HG02623 (cell line): Measurements from ENCODE around the gene CTNND1.

Source experiments
- ATAC-seq: cut with Tn5 transposase; IDR thresholded peaks from one replicate; pipeline ENCODE4 v1.9.1; 2021; ENCODE audit warnings: moderate library complexity; ENCODE audit not compliant: unreplicated experiment

The CTNND1 gene

GRCh38 chr11:57763568-57763967 is 2.0 kb downstream of the CTNND1 start:
- no peak for ATAC-seq

- no peak for ATAC-seq
These were observed 2.4 kb downstream of the CTNND1 start for GRCh38 chr11:57764021-57764420.

GRCh38 chr11:57764566-57764965 is 3.0 kb downstream of the CTNND1 start:
- no peak for ATAC-seq

- ATAC-seq: no peak
These were observed 3.4 kb downstream of the CTNND1 start for GRCh38 chr11:57764972-57765371.

GRCh38 chr11:57770793-57771192 is 9.2 kb downstream of the CTNND1 start:
- no peak for ATAC-seq

- no peak for ATAC-seq
These were observed 9.8 kb downstream of the CTNND1 start for GRCh38 chr11:57771365-57771764.

- no peak for ATAC-seq
These were observed 11.0 kb downstream of the CTNND1 start for GRCh38 chr11:57772562-57772961.

GRCh38 chr11:57773026-57773598 is 11.5 kb downstream of the CTNND1 start:
- no peak for ATAC-seq

- ATAC-seq: no peak
These were observed 13.9 kb downstream of the CTNND1 start for GRCh38 chr11:57775491-57775890.

GRCh38 chr11:57776031-57776521 is 14.5 kb downstream of the CTNND1 start:
- ATAC-seq: no peak

- no peak for ATAC-seq
These were observed 15.1 kb downstream of the CTNND1 start for GRCh38 chr11:57776577-57777210.

- no peak for ATAC-seq
These were observed 16.3 kb downstream of the CTNND1 start for GRCh38 chr11:57777969-57778317.

GRCh38 chr11:57778318-57779037 is 16.9 kb downstream of the CTNND1 start:
- no peak for ATAC-seq

GRCh38 chr11:57779276-57779675 is 17.7 kb downstream of the CTNND1 start:
- no peak for ATAC-seq

GRCh38 chr11:57781529-57781943 is 19.9 kb downstream of the CTNND1 start:
- no peak for ATAC-seq

- peak; percentile 49 for ATAC-seq
These were observed 23.5 kb downstream of the CTNND1 start for GRCh38 chr11:57785072-57785471.

- ATAC-seq: no peak
These were observed 24.8 kb downstream of the CTNND1 start for GRCh38 chr11:57786436-57786835.

GRCh38 chr11:57787006-57787604 is 25.5 kb downstream of the CTNND1 start:
- no peak for ATAC-seq

- peak; percentile 35 for ATAC-seq
These were observed 26.5 kb downstream of the CTNND1 start for GRCh38 chr11:57787920-57788702.

- no peak for ATAC-seq
These were observed 27.1 kb downstream of the CTNND1 start for GRCh38 chr11:57788703-57789088.
